Stimulated activated CD4-positive, alpha-beta T cell treated with anti-CD3 and anti-CD28 coated beads, Interleukin-1b, Interleukin-23, amount 100 ng/mL, for 4 hours (primary cell): ENCODE results near the gene ALS2.
"Not testable (repeated sequence)": the region's sequence is repeated elsewhere in the genome, so short reads cannot be mapped to it uniquely, and the experiment has no call there.

Source experiments
- DNase-seq, 2 donors: peaks; one replicate each; pipeline ENCODE4 v3.0.0-alpha.2; 2020; ENCODE audit warnings: low read depth in 2 of 2

The ALS2 gene

GRCh38 chr2:201674794-201675193, 105.9 kb downstream of the ALS2 start:
- DNase-seq, result no peak

GRCh38 chr2:201674298-201674697, 106.4 kb downstream of the ALS2 start:
- no peak for DNase-seq

GRCh38 chr2:201673546-201673945, 107.2 kb downstream of the ALS2 start:
- DNase-seq, result no peak

GRCh38 chr2:201671205-201671604, 109.5 kb downstream of the ALS2 start:
- not testable (repeated sequence) for DNase-seq

GRCh38 chr2:201669865-201670264, 110.9 kb downstream of the ALS2 start:
- DNase-seq, result no peak

- no peak for DNase-seq
These were observed 112.3 kb downstream of the ALS2 start for GRCh38 chr2:201668402-201668910.

- no peak for DNase-seq
These were observed 116.4 kb downstream of the ALS2 start for GRCh38 chr2:201664334-201664733.

GRCh38 chr2:201661366-201661765, 119.4 kb downstream of the ALS2 start:
- DNase-seq, result no peak

GRCh38 chr2:201660293-201660895, 120.3 kb downstream of the ALS2 start:
- no peak for DNase-seq

GRCh38 chr2:201656740-201657139, 124.0 kb downstream of the ALS2 start:
- DNase-seq, result no peak

GRCh38 chr2:201656102-201656501, 124.6 kb downstream of the ALS2 start:
- DNase-seq, result no peak

GRCh38 chr2:201654616-201655384, 125.9 kb downstream of the ALS2 start:
- DNase-seq, result no peak

- no peak for DNase-seq
These were observed 127.5 kb downstream of the ALS2 start for GRCh38 chr2:201653221-201653620.
